ENCODE data around the gene PHLDB2.

- TF ChIP-seq CTCF (IDR thresholded peaks at IDR 0.05): no peak
- no peak for TF ChIP-seq POLR2A (IDR thresholded peaks at IDR 0.05; ENCODE audit: low read depth)
- no peak for TF ChIP-seq POLR2AphosphoS5 (IDR thresholded peaks at IDR 0.05)
Measured at GRCh38 chr3:112013784-112014143, 154.7 kb downstream of the PHLDB2 start.

Data from esophagus muscularis mucosa (tissue), 3 donors.